GM19468 (cell line): ENCODE measurements around the gene FYN.
"Not testable (repeated sequence)": the region's sequence is repeated elsewhere in the genome, so short reads cannot be mapped to it uniquely, and the experiment has no call there.

ENCODE experiments used
- ATAC-seq: cut with Tn5 transposase; IDR thresholded peaks from one replicate; pipeline ENCODE4 v1.9.1; 2021; ENCODE audit warnings: mild to moderate bottlenecking, moderate library complexity, moderate number of reproducible peaks; ENCODE audit not compliant: unreplicated experiment; ENCODE audit errors: extremely low read depth

The FYN gene

DNA sequence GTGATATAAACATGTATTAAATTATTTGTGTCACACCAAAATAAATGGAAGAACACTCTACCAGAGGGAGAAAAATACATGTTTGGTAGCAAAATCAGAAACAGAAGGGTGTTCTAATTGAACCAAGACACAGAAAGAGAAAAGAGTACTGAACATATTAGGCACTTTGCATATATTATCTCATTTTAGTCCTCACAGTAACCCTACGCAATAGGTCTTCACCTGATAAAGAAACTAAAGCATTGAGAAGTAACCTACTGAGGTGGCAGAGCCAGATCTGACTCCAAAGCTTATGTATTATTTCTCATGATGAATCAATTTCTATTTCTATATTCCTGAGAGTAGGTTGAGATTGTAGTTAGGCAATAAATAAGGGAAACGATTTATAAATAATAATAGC is 77.7 kb downstream of the FYN start:
- ATAC-seq = no peak

- no peak for ATAC-seq
Observed at GRCh38 chr6:111794727-111795452, 78.4 kb downstream of the FYN start.

GRCh38 chr6:111794300-111794699 is 79.0 kb downstream of the FYN start:
- ATAC-seq = no peak

DNA sequence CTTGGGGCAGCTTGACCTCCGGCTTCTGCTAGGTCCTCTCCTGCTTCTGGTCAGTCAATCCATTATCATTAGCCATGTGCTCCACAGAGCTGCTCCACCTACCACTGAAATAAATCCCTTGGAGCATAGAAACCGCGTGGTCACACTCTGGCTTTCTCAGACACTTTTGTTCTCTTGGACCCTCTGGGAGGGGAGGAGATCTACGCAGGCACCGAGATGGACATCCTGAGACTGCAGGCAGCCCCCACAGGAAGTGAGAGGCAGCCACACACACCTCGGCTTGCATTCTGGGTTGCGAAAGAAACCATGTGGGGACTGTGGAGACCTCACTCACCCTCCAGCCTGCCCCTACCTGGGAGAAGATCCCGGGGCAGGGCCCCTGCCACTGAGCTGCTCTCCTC is 79.5 kb downstream of the FYN start:
- ATAC-seq = no peak

GRCh38 chr6:111792914-111793700 is 80.1 kb downstream of the FYN start:
- no peak for ATAC-seq

DNA sequence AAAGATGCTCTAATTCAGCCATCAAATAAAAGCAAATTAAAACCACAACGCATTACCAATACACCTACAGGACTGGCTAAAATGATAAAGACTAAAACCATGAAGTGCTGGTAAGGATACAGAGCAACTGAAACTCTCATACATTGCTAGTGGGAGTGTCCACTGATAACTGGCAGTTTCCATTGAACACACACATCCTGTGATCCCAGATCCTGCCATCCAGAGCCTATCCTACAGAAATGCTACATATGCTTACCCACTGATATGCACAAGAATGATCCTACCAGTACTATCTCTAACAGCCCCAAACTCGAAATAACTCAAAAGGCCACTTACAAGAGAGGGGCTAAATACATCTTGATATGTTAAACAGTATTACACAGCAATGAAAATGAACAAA is 81.0 kb downstream of the FYN start:
- ATAC-seq = no peak

DNA sequence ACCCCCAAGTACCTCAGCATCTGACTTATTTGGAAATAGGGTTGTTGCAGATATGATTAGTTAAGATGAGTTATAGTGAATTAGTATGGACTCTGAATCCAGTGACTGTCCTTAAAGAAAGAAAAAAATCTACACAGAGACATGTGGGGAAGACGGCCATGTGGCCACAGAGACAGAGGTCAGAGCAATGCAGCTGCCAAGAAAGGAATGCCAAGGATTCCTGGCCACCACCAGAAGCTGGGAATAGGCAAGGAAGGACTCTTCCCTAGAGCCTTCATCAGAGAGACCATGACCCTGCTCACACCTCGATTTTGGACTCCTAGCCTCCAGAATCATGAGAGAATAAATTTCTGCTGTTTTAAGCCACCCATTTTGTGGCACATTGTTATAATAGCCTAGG is 81.8 kb downstream of the FYN start:
- no peak for ATAC-seq

DNA sequence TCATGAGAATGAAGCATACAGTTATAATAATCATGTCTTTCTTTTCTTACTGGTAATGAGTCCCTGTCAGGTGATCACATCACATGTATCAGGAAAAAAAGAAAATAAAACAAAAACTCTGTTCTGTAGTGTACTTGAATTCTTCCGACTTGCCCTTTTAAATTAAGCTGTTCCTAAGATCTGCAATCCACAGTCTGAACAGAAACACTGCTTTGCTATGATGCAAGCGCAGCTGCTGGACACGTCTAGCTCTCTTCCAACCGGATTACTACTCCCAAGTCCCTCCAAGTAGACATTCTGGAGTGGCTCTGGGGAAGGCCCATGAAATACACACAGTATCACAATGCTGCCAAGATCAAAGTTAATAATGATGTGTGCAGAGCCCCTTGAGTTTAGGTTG is 83.7 kb downstream of the FYN start:
- no peak for ATAC-seq

DNA sequence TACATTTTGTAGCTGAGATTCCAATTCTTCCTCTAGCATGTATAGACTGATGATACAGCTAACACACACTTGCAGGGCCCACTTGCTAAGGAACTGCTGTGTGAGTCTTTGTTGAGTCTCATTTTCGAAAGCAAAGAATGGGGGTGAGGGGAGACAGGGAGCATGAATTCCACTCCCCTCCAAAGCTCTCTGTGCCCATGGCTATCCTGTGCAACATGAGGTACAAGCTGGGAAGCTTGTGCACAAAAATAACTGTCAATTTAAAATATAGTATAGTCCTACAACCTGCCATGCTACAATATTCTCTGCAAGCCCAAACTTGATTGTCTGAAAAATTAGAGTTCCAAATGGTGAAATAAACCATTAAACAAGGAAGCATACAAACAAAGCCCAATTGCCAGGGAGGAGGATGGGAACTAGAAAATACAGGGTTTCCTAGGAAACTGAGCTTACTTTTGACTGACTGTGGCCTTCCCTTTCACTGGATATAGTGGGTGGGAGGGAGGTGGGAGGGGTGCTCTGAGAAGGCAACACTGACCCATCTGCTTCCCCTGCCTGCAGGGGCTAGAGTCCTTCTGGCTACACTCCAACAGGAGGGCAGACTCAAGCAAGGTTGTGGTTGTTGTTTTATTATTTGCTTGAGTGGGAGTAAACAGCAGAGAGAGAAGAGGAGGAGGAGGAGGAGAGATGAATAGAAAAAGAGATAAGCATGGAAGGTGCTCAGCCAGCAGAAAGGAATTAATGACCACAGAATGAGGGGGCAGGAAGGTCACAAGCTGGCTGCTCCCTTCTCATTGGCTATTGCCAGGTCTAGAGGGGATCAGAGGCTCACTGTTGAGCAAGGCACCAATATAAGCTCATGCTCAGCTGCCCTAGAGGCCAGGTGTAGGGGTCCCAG is 84.6 kb downstream of the FYN start:
- ATAC-seq = no peak

DNA sequence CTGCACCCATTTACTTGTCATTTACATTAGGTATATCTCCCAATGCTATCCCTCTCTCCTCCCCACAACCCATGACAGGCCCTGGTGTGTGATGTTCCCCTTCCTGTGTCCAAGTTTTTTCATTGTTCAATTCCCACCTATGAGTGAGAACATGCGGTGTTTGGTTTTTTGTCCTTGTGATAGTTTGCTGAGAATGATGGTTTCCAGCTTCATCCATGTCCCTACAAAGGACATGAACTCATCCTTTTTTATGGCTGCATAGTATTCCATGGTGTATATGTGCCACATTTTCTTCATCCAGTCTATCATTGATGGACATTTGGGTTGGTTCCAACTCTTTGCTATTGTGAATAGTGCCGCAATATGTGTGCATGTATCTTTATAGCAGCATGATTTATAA is 87.1 kb downstream of the FYN start:
- not testable (repeated sequence) for ATAC-seq

GRCh38 chr6:111784433-111784832 is 88.8 kb downstream of the FYN start:
- ATAC-seq = no peak

DNA sequence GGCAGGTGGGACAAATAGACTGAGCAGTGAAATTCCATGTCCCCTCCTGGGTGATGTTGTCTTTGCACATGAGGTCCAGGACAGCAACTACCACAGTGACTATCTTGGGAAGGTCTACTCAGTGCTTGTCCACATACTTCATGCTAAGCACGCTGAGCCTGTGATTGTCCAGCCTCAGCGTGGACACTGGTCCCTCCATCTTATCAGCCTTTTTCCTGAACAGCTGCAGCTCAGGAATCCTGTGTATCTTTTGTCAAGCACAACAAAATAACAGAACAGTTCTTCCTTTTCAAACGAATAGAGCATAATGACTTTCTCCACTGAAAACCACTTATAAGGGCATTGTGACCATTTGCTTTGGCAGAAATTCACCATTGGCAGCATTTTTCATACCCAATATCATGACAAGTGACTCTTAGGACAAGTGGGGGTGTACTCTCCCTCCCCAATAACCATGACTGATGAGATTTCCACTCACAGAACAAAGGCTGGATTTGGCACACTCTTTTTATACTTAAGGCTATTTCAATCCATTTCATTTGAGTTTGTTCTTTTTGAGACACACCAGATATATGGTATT is 90.3 kb downstream of the FYN start:
- ATAC-seq = no peak

DNA sequence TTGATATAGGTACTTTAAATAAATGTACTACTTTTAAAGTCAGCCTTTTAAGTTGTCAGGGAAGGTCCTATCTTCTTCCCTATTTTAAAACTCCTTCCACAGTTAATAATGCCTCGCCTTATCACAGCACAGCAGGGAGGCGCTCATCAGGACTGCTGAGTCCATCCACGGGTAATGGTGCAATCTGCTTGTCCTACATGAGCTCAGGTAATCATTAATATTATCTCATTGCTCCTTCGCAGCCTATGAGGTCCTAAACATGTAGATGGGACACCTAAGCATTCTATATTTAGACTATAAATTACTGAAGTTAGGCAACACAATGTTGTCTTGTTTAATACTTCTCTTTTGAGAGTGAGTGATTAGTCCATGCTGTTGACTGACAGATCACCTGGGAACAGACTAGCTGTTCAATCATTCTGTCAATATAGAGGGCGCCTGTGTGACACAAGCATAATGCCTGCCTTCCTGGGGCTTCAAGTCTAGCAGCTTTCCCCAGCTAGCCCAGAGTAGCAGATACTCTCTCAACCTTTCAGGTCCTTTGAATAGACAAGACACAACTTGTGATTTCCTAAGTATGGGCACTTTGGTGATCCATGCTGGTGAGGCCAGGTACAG is 91.0 kb downstream of the FYN start:
- no peak for ATAC-seq

DNA sequence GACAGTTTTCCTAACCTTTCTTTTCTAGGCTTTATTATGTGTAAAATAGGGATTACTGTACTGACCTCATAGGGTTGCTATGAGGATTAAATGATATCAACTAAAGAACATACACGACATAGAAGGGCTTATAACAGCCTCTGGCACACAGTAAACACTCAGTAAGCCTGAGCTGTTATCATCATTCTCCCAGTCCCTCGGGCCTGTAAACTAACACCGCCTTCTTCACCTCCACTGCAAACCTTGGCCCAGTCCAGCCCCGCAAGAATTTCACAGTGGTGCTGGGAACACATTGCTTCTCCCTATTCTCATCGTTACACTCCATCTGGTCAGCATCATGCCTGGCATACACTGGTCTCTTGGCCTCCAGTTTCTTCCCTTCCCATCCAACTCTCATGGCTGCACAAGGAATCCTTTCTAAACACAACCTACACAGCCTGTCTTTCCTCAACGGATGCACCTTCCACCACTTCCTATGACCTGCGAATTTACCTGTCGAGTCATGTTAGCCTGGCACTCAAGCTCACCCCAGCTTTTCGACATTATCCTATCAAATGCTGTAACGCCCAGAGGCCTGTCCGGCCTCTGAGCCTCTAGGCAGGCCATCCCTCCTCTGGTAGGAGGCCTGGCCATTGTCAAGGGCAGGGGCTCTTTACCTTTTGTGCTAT is 92.1 kb downstream of the FYN start:
- no peak for ATAC-seq

GRCh38 chr6:111780393-111780792 is 92.9 kb downstream of the FYN start:
- ATAC-seq = no peak

DNA sequence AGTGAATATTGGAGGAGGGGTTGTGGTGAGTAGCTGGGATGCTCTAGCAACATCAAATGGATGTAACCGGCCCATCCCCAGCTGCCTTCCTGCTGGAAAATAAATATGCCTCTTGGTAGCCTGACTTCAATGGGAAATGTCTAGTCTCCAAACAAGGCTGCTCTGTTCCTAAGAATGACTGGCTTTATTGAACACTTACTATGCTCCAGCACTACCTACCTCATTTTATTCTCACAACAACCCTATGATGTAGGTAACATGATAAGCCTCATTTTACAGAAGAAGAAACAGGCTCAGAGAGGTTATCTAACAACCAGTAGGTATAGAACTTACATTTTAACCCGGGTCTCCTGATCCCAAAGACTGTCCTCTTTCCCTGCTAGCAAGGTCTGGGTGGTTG is 93.6 kb downstream of the FYN start:
- ATAC-seq = no peak

DNA sequence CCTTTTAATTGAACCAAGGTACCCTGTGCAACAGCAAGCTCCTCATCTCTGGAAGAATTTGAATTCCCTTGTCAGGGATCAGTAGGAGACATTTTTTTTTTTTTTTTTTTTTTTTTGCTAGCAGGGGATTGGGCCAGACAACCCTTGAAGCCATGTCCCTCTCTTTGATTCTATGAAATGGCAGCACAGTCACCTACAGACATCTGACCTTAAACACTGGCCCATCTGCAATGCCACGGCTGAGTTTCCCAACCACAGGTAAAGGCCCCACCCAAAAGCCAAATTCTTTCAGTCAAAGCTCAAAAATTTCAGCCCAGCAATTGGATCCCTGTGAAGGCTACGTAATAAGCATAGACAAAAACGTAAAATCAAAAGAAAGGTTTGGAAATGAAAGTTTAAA is 94.2 kb downstream of the FYN start:
- ATAC-seq = no peak

DNA sequence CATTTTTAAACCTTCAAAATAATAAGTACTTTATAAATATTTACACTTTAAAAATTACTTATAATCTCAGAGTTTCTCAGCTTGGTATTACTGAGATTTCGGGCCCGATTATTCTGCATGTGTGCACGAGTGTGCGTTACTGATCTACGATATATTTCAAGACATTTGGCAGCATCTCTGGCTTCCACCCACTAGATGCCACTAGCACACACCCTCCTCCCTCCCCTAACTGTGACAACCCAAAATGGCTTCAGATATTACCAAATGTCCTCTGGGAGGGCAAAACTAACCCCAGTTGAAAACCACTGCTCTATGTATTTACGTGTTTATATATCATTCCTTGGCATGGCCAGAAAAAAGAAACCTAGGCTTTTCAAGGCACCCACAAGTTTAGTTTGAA is 95.9 kb downstream of the FYN start:
- no peak for ATAC-seq
